MM.1S (cell line): Measurements from ENCODE around the gene IL17REL.

Experiments
- CTCF ChIP-seq: fragments of 300-600 bp; sonication (generic); IDR thresholded peaks from 2 replicates; pipeline ENCODE4 v1.5.1; 2016; ENCODE audit warnings: antibody characterized with exemption, low read length, mixed read lengths
- EZH2 ChIP-seq: fragments of 300-600 bp; sonication (generic); optimal IDR thresholded peaks from 2 replicates; pipeline ENCODE3; 2017; ENCODE audit warnings: low read depth, mild to moderate bottlenecking, antibody characterized with exemption, low read length, mixed read lengths

GRCh38 chr22:50035976-50036724, 23.6 kb upstream of the IL17REL start:
- TF ChIP-seq EZH2, result no peak
- TF ChIP-seq CTCF, result no peak
